ENCODE data around the gene PGM3. TPM values are rescaled to one million over a fixed set of nuclear protein-coding genes. Genes with fewer than 3 reads are reported as not detected.

PGM3 gene
- total RNA-seq, 4 donors from 2014 or later, result 10.9 to 20.6 (median 16.9) TPM

DNA sequence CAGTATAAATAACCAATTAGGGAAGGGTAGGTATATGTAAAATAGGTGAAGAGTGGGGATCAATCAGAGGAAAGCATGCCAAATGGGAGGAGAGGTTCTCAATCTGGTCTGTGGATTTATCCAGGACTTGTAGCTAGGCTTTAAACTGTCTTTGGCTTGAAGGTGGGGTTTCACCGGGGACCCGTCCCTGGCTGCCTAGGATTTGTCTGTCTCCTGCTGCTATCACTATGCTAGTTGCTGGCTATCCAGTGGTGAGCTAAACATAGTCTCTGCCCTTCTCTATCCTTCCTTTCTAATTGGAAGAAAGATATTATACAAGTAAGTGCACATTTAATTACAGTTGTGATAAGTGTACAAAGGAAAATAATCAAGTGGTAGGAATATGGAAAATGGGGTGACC lies 66.8 kb downstream of the PGM3 start:
- H3K27me3 ChIP-seq, result no peaks in the 10 kb centered on the region
- intact Hi-C loops (cut with DNase I), result no loop called here
- H3K4me3 ChIP-seq, result no peak overlapping the region
- peaks cover 12 to 100% (median 24%) of the 10 kb centered on the region in 3 donors for H3K36me3 ChIP-seq
- TF ChIP-seq CTCF (IDR thresholded peaks at IDR 0.05) (no peak), POLR2A (IDR thresholded peaks at IDR 0.05) (no peak)
- H3K9me3 ChIP-seq, result no peaks in the 10 kb centered on the region
- no peak for DNase-seq
- H3K4me1 ChIP-seq, result no peaks in the 10 kb centered on the region
- H3K27ac ChIP-seq, result no peak overlapping the region
- WGBS, 2 donors, result 85 to 90% methylated on average over 2 of the region's 2 CpGs

DNA sequence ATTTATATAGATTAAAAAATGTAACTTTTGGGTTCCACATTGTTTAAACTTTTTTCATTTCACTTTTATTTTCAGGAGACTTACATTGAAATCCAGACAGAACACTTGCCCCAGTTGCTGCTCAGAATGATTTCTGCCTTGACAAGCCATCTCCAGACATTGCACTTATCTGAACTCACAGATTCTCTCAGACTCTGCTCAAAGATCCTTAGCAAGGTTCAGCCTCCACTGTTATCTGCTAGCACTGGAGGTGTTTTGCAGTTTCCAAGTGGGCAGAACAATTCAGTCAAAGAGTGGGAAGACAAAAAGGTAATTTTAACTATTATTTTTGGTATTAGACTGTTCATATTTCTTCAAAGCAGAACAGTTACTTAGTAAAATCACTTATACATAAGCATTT lies 67.6 kb downstream of the PGM3 start:
- Histone ChIP-seq H3K4me1 (no peaks in the 10 kb centered on the region), H3K4me3 (no peak overlapping the region), H3K9me3 (no peaks in the 10 kb centered on the region), H3K36me3 (peaks cover 12 to 99% (median 21%) of the 10 kb centered on the region in 3 donors), H3K27ac (no peak overlapping the region), H3K27me3 (no peaks in the 10 kb centered on the region)
- TF ChIP-seq CTCF (IDR thresholded peaks at IDR 0.05) (no peak), POLR2A (IDR thresholded peaks at IDR 0.05) (no peak)
- DNase-seq, result no peak
- intact Hi-C loops (cut with DNase I), result no loop called here

GRCh38 chr6:83124553-83124952 lies 68.5 kb downstream of the PGM3 start:
- intact Hi-C loops (cut with DNase I), result no loop called here
- Histone ChIP-seq H3K27ac (no peak overlapping the region), H3K4me3 (no peak overlapping the region), H3K36me3 (peaks cover 12 to 97% (median 13%) of the 10 kb centered on the region in 3 donors), H3K9me3 (no peaks in the 10 kb centered on the region), H3K27me3 (no peaks in the 10 kb centered on the region), H3K4me1 (no peaks in the 10 kb centered on the region)
- TF ChIP-seq CTCF (IDR thresholded peaks at IDR 0.05) (no peak), POLR2A (IDR thresholded peaks at IDR 0.05) (no peak)
- WGBS, 2 donors, result 91 to 97% methylated on average over 3 of the region's 3 CpGs
- no peak for DNase-seq

DNA sequence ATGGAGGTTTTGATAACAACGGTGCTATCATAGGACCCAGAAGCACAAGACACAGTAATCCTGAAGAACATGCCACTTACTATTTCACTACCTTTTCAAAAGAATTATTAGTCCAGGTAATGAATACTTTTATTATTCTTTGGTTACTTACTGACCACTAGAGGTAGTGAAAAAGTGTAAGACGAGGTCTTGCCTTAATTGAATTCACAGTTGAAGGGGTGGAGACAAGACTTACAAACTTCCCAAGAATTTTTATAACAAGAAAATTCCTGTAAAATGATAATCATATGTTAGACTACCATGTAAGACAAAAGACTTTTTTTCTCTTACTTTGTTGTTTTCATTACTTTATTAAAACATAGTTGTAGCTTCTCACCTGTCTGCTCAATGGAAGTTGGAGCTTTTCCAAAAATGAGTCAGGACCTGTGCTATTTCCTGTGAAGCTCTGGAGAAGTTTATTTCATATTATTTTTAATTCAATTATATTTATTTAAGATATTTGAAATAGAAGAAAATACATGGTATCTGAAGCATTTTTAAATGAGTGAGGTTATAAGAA lies 73.2 kb downstream of the PGM3 start:
- no peak overlapping the region for H3K27ac ChIP-seq
- H3K4me3 ChIP-seq, result no peak overlapping the region
- H3K36me3 ChIP-seq, result peaks cover 0 to 73% (median 0%) of the 10 kb centered on the region in 3 donors
- 90 to 96% methylated on average over 2 of the region's 2 CpGs for WGBS, 2 donors
- intact Hi-C loops (cut with DNase I), result no loop called here
- no peaks in the 10 kb centered on the region for H3K27me3 ChIP-seq
- TF ChIP-seq CTCF (IDR thresholded peaks at IDR 0.05), result no peak
- no peak for DNase-seq
- H3K9me3 ChIP-seq, result no peaks in the 10 kb centered on the region
- no peaks in the 10 kb centered on the region for H3K4me1 ChIP-seq

- WGBS, 2 donors, result 83 to 100% methylated on average over 1 of the region's 1 CpG
- TF ChIP-seq CTCF (IDR thresholded peaks at IDR 0.05), result no peak
- TF ChIP-seq POLR2A (IDR thresholded peaks at IDR 0.05), result no peak
- Histone ChIP-seq H3K4me1 (no peaks in the 10 kb centered on the region), H3K27me3 (no peaks in the 10 kb centered on the region), H3K27ac (no peak overlapping the region), H3K4me3 (no peak overlapping the region), H3K36me3 (peaks cover 0 to 63% (median 0%) of the 10 kb centered on the region in 3 donors), H3K9me3 (no peaks in the 10 kb centered on the region)
- intact Hi-C loops (cut with DNase I), result no loop called here
- DNase-seq, result no peak
These were observed 75.3 kb downstream of the PGM3 start for GRCh38 chr6:83117802-83118201.

Other genes with a start within 250 kb of the PGM3 start
- 10 to 100 TPM in 1 of 4 donors, 1 to 10 TPM in 3; 5.3 to 12.4 (median 8.4) TPM for gene UBE3D, start 127.4 kb downstream of the PGM3 start, total RNA-seq
- gene DOP1A, start 125.6 kb downstream of the PGM3 start, total RNA-seq, result 10 to 100 TPM; 19.0 to 40.2 (median 22.4) TPM
- gene RWDD2A, start 92 bp upstream of the PGM3 start, total RNA-seq, result 1 to 10 TPM in 2 of 4 donors, under 1 TPM in 2; 0.57 to 3.1 (median 0.91) TPM
- 10 to 100 TPM; 20.4 to 58.6 (median 27.2) TPM for gene ME1, start 237.8 kb upstream of the PGM3 start, total RNA-seq